KBM-7 (cell line): ENCODE measurements around the gene ECHDC3.

ENCODE experiments used
- DNase-seq: peaks from one replicate; pipeline ENCODE4 v3.0.0-alpha.2; 2015
- in situ Hi-C: fragments of 300-500 bp; cut with MboI; formaldehyde crosslinking; loops from 2 replicates; pipeline ENCODE4 v1.14.3; 2020; ENCODE audit warnings: low sequenced_read_pairs, low pct_unique_long_range_greater_than_20kb, mixed read lengths

ECHDC3 gene

DNA sequence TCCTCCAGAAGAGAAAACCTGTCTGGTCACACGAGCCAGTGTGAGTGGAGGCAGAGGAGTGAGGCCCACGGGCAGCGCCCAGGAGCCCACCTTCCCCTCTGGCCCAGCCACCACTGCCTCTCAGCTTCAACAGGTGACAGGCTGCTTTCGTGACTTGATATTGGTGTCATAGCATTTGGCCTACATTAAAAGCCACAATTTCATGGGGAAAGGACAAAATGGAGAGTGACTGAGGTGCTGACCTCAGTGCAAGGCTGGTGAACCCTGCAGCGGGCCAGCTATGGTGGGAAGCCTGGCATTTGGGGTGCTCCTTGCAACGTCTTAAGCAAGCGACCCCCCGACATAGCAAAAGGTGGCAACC, 21.3 kb downstream of the ECHDC3 start:
- in situ Hi-C loops: no loop called here
- DNase-seq: no peak

DNA sequence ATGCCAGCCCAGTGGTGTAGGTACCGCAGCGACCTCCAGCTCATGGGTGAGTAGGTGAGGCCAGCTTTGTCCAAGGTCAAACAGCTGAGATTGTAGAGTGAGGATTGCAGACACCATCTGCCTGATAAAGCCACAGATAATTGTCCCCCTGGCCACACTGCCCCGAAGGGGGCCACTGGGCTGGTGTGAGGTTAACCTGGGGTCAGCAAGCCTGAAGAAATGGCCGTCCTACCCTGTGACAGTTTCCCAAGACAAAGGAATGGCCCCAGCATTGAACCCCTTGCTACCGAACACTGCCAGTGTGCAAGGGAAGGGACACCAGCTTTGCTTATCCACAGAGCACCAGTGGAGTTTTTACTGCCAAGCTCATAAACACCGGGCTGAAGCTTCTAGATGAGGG, 23.0 kb downstream of the ECHDC3 start:
- DNase-seq: no peak
- in situ Hi-C loops: no loop called here

DNA sequence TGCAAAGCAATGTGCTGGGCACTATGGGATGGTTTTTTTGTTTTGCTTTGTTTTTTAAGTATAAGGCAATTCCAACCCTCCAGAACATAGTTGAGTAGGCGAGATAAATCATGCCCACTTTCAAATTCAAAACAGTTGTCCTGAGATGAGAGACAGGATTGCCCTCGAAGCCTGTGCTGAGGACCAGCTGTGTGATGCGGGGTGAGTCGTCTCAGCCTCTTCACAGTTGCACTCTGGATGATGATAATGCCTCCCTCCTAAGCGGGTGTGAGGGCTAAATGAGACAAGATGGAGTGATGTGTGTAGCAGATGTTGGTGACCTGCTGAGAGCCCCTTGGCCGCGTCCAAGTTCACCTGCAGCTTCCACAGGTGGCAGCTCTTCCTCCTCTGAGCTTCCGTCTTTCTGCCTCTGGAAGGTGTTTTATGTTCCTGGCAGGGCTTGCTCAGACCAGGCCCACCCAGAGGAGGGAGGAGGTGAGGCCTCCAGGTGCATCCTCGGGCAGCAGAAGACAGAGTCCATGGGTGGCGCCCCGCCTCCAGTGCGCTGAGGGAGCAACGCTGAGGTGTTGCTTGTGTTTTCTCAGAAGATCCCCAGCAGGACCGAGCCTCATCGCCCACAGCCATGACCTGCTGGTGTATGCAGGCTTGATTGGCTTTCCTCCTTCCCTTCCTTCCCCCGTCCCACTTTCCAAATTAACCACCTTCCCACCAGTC, 30.6 kb downstream of the ECHDC3 start:
- DNase-seq: no peak
- in situ Hi-C loops: no loop called here

DNA sequence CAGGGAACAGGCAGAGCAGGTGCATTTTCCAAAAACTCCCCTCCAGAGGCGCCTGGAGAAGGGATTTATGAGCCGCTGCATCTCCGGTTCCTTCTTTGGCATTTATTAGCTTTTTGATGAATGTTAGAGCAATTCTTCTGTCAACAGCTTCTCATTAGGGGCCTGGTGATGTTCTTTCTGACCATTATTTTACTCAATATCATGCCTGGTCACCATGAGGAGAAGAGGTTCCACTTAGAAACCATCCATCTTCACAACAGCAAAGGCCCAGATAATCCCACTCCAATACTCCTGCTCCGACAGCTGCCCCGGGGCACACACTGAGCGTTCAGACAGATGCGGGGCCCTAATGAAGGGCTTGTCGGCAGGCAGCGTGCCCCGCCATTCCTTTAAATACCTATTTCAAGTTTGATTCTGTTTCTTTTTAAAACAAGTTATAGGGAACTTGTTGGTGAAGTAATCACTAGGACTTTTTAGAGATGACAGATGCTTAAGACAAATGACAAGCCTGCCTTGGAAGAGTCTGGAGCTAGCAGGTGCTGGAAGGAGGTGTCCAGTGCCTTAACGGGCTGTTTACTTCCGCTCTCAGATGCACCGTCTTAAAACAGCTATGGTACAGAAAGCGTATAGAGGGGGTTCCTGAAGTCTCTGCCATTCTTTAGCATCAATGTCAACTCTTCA, 31.7 kb downstream of the ECHDC3 start:
- in situ Hi-C loops: no loop called here
- no peak for DNase-seq

DNA sequence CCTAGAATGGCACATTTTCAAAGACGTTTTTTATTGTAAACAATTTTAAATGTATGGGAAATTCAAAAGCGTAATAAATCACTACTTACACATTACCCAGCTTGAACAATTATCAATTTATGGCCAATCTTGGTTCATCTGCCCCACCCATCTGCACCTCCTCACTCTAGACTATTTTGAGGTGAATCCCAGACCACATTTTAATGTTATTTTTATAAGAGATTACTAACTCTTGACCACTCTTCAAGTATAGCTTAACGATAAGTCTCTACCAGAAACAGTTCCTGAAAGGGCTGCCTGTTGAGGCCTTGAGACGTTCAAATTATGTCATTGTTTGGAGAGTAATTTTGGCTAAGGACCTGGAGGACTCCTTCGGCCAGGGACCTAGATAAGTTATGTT, 33.2 kb downstream of the ECHDC3 start:
- DNase-seq: no peak
- in situ Hi-C loops: no loop called here

DNA sequence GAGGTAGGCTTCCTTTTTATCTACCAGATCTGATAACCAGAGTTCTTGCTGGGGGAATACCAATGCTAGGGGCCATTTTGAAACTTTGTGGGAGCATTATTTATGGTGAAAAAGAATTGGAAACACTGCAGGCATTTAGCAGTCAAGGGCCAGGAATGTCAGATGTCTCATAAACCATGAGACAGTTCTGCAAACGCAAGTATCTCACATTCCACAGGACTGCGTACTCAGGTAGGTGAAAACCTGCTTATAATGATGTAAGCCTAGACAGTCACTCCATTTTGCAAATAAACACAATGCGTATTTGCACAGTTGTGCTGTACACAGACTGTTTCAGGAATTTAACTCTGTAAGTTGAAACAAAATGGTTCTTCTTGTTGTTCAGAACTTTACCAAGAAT, 33.9 kb downstream of the ECHDC3 start:
- no peak for DNase-seq
- in situ Hi-C loops: no loop called here

DNA sequence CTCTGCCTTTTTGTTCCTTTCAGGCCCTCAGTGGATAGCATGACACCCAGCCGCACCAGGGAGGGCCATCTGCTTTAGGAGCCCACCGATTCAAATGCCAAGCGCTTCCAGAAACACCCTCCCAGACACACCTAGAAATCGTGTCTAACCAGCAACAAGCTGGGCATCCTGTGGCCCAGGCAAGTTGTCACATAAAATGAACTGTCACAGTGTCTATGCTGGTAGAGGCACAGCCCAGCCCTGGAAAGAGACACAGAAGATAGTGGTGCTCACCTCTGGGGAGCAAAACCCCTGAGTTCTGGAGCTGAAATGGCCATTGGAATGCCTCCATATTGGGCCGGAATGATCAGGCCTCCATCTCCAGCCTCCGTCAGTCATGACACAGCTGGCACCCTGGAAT, 38.9 kb downstream of the ECHDC3 start:
- in situ Hi-C loops: no loop called here
- DNase-seq: no peak

DNA sequence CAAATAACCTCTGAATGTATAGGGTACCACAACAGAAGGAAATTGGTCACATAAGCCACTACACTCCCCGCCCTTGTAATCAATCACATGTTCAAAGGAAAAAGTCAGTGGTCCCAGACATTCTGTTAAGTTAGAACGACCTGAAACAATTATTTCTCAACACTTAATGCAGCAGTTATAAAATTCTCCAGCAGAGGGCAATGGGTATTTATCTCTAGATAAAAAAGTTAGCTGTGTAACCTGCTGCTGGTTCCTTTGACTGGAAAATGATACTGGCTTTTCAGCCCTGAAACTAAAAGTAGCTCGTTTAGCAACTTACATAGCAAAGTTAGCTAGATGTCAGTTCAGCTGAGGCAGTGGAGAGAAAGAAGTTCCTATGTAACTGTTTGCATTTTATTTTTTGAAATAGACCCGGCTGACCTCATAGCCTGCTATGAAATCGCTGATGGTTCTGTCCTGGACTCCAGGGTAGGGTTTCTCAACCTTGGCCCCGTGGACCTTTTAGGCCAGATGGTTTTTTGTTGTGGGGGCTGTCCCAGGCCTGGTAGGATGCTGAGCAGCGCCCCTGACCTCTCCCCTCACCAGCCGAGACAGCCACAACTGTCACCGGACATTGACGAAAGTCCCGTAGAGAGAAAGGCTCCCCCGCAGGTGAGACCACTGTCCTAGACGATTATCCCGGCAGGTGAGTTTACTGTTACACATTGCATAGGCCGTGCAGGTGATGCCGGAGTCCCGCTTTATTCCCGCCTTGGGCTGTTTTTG, 40.8 kb downstream of the ECHDC3 start:
- DNase-seq: peak; percentile 71
- in situ Hi-C loops: no loop called here

DNA sequence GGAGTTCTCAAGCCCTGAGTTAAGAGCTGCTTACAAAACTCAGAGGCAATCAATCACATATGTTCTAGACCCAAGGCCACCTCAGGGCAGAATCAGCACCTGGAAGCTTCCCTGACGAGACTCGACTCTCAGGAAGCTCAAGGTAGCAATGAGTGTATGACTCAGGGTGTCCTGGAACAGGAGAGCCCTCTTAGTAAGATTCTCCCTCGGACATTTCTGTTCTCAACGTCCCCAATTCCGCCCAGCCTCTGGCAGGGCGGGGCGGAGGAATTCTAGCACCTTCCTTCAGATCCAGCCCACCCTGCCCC, 41.3 kb downstream of the ECHDC3 start:
- DNase-seq: no peak
- in situ Hi-C loops: no loop called here

DNA sequence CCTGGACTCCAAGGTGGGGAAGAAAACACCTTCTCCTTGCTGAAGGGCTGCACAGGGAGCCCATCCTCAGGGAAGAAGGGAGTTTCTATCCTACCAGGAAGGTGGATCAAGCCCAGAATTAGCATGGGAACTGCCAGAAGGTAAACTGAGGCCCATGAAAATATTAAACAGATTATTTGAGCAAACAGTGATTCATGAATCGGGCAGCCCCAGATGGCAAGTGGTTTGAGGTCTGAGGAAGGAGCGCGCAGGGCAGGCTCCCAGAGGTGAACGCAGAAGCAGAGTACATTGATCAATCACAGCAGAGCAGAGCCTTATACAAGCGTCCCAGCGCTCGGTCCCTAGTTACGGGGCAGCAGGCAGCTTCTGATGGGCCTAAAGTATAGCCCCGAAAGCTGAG, 45.2 kb downstream of the ECHDC3 start:
- no peak for DNase-seq
- in situ Hi-C loops: no loop called here

DNA sequence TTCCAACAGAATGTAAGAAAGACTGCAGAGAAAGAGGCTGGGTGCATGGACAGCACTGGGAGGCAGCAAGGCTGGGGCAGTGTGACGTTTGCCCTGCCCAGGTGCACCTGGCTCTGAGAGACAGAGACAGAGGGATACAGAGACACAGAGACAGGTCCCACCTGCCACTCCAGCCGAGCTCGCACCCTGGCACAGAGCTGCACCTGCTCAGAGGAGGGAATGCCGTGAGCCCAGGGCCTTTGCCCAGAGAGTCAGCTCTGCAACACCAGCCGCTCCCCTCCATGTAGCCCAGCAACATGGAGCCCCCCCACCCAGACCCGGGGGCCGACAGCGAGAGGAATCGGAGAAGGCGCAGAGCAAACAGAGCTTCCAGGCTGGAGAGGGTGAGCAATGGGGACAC, 45.7 kb downstream of the ECHDC3 start:
- in situ Hi-C loops: no loop called here
- no peak for DNase-seq

DNA sequence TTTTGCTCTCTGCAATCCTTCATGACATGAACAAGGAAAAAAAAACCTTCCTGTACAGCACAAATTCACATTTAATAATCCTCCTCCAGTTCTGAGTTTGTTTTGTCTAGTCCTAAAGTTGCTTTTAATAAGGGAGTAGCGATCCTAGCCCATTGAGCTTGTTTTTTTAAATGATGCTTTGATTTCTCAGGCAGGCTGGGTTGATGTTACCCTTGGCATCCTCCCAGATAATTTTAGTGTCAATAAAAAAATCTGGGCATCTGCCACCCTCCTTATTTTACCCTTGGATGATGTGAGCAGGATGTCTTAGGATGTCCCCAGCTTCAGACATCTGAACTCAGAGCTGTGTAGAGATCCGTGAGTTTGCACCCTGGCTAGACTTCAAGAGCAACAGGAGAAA, 47.1 kb downstream of the ECHDC3 start:
- in situ Hi-C loops: no loop called here
- no peak for DNase-seq

DNA sequence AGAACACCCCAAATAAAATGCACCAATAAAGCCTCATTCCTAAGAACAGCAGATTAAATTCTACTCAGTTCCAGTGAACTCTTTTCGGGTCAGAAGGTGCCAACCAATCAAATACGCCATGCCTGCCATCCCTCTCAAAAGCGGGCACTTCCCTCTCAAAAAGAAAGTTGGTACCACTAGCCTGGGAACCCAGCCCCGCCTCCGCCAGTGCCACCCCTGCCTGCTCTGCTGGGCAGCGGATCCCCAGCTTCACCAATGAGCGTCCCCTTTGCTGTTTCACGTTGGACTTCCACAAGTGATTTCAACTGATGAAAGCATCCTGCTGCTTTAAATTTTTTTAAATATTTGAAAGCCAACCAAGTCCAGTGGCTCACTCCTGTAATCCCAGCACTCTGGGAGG, 47.8 kb downstream of the ECHDC3 start:
- in situ Hi-C loops: no loop called here
- no peak for DNase-seq

DNA sequence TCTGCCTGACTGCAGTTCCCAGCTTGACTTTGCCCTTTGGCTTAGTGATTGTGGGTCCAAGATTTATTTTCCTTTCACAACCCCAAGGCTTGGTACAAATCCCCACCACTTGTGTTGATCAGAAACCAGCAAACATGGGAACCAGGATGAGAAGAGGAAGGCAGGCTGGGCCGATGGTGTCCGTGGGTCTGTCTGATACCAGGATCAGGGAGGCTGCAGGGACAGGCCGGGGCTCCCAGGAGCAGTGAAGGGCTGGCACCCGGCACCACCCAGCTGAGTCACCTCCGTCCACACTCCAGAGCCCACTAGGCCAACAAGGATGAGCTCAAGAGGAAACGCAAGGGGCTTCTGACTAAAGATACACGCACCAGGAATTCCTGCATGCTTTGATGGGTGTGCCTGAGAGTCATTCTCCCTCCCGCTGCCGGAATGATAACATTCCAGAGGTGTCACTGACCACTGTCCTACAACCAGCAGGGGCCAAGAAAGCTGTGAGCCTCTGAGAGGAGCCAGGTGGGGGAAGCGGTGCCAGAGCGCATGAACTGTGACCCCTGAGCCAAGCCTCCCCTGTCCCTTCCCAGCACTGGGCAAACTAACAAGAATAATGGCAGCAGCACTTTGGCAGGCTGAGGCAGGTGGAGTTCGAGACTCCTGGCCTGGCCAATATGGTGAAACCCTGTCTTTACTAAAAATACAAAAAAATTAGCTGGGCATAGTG, 51.7 kb downstream of the ECHDC3 start:
- no peak for DNase-seq
- in situ Hi-C loops: no loop called here

DNA sequence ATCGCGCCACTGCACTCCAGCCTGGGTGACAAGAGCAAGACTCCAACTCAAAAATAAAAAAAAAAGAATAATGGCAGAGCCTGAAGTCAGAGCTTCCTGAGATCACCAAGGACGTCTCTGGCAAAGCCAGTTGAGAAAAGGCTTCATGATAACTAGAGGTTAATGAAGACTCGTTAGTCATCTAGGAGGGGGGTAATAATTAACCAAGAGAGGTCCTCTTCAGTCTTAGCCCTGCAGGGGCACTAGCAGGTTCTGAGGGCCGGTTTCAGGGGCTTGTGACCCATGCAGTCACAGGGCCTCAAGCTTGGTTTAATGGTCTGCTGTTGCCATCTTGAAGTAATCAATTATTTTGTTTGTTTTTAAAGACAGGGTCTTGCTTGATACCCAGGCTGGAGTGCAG, 52.4 kb downstream of the ECHDC3 start:
- no peak for DNase-seq
- in situ Hi-C loops: no loop called here

DNA sequence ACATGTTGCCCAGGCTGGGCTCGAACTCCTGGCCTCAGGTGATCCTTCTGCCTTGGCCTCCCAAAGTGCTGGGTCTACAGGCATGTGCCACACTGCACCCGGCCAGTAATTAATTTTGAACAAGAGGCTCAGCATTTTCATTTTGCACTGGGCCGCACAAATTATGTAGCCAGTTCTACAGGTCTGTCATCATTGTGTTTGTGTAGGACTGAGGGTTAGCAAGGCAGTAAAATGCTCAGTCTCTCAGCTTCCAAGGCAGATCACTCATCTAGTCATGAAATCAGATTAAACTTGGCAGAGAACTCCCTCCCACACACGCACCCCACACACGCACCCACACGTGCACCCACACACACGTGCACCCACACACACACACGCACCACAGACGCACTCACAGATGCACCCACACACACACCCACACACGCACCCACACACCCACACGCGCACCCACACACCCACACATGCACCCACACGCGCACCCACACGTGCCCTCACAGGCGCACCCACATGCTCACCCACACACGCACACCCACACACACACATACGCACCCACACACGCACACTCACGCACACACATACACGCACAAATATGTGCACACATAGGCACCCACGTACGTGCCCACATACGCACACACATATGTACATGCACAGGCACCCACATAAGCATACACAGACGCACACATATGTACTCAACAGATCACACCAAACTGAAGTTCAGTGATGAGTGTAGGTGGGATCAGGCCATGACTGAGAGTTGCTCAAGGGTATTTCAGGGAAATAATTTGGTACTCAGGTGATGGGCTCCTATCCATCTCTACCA, 53.1 kb downstream of the ECHDC3 start:
- no peak for DNase-seq
- in situ Hi-C loops: no loop called here

DNA sequence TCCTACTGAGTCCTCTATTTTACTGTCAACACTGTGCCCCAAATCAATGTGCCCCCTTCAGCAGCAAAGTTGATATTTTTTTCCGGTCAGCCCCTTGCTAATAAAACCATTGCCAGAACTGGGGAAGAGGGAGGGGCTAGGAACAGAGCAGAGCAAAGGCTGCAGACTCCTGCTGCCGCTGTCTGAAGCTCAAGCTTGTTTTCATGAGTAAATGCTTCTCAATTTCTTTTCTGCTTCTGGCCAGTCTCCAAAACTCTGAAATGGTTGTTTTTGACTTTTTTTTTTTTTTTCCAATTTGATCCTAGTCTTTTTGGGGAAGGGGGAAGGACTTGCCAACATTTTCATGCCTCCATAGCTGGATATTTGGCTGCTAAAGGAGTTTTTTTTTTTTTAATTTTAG, 54.3 kb downstream of the ECHDC3 start:
- in situ Hi-C loops: no loop called here
- no peak for DNase-seq

DNA sequence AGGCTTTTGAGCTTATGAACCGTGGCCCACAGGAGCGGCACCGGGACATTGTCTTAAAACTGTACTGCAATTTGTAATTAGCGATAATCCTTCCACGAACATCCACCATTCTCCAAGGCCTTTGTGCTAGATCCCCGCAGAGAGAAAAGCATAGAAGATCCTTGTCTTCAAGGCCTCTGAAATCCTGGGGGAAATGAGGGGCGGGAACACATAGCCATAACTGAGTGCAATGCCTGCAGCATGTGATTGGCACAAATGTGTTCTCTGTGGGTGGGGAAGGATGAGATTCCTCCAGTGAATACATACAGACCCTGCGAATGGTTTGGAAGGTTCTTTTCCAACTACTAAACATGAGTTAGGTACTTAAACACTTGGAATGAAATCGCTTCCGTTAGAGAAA, 55.1 kb downstream of the ECHDC3 start:
- no peak for DNase-seq
- in situ Hi-C loops: no loop called here

DNA sequence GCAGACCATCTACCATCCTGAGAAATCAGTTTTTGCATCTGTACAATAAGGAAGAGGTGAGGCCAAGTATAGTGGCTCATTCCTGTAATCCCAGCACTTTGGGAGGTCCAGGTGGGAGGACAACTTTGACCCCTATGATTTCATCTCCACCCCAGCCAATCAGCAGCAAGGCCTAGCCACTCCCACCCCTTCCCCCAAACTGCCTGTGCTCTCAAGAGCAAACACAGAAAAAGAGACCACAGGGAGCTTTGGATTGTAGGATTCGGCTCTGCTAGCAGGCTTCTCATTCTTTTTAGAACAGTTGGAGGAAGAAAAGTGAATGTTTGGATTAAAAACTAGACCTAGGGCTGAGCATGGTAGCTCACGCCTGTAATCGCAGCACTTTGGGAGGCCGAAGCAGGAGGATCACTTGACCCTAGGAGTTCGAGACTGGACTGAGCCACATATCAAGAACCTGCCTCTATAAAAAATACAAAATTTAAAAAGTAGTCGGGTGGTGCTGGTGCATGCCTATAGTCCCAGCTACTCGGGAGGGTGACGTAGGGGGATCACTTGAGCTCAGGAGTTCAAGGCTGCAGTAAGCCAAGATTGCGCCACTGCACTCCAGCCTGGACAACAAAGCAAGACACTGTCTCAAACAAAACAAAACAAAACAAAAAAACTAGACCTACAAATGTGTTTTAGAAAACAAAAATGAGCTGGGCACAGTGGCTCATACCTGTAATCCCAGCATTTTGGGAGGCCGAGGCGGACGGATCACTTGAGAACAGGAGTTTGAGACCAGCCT, 55.9 kb downstream of the ECHDC3 start:
- no peak for DNase-seq
- in situ Hi-C loops: no loop called here
